Left ventricle myocardium inferior (tissue), 1 donor: Measurements from ENCODE around the gene SPTLC2. TPM values are rescaled to one million over a fixed set of nuclear protein-coding genes. Genes with fewer than 3 reads are reported as not detected.
"Not testable (repeated sequence)": the region's sequence is repeated elsewhere in the genome, so short reads cannot be mapped to it uniquely, and the experiment has no call there.

ENCODE experiments used
- DNase-seq: peaks from one replicate; pipeline ENCODE4 v3.0.0-alpha.2; 2020
- H3K27ac ChIP-seq: fragments of 200-600 bp; replicated peaks from 2 replicates; pipeline ENCODE4 v1.8.0; 2021
- H3K27me3 ChIP-seq: fragments of 200-600 bp; 2 replicates; pipeline ENCODE4 v1.8.0; 2021; ENCODE audit warnings: low read depth
- H3K36me3 ChIP-seq: fragments of 200-600 bp; 2 replicates; pipeline ENCODE4 v1.8.0; 2021
- H3K4me1 ChIP-seq: fragments of 200-600 bp; 2 replicates; pipeline ENCODE4 v1.8.0; 2021
- H3K4me3 ChIP-seq: fragments of 200-600 bp; 2 replicates; pipeline ENCODE4 v1.8.0; 2021; ENCODE audit warnings: mild to moderate bottlenecking, moderate library complexity
- H3K9me3 ChIP-seq: fragments of 200-600 bp; replicated peaks from 2 replicates; pipeline ENCODE4 v1.8.0; 2021
- intact Hi-C: fragments of 100-400 bp; cut with micrococcal nuclease; formaldehyde crosslinking; loops from one replicate; pipeline ENCODE4 v1.11.0; 2022
- total RNA-seq: library from RNA; stranded (reverse); fragmentation: NEBNext Ultra II Directional; extraction: Animal tissue kit (Norgen Biotek cat#: 25700); gene quantifications from one replicate; pipeline ENCODE4 v1.2.1, GENCODE V29; 2021
- TF ChIP-seq, protein P1 (sequence below): fragments of 200-600 bp; IDR thresholded peaks from 2 replicates; pipeline ENCODE4 v1.8.0; 2021; ENCODE audit warnings: antibody characterized with exemption, mild to moderate bottlenecking, borderline replicate concordance
- donor health status: DM: no; HTN: yes; CAD: no; lungs with severe emphysema.

SPTLC2 gene
- total RNA-seq, 1 donor from 2014 or later: 11.5 TPM

DNA sequence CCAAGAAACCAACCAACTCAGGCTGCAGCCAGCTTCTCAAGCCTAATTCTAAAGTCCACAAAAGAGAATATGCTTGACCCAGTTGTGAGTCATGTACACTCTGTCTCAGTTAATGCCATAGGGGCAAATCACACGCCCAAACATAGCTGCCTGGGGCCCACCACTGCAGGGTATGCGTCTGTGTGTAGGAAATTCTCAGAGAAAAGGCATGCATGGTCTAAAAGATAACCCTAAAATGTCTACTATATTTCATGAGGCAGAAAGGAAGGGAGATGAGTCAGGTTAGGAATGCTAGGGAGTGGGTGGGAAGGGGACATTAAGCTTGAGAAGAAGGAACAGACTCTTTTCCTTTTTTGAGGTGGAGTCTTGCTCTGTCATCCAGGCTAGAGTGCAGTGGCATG is 22.3 kb upstream of the SPTLC2 start:
- Histone ChIP-seq H3K27me3 (no peaks in the 10 kb centered on the region), H3K36me3 (no peaks in the 10 kb centered on the region), H3K4me1 (peaks cover 18% of the 10 kb centered on the region), H3K9me3 (peaks cover 12% of the 10 kb centered on the region), H3K4me3 (no peak overlapping the region), H3K27ac (no peak overlapping the region)
- intact Hi-C loops: no loop called here
- TF ChIP-seq, protein P1, sequence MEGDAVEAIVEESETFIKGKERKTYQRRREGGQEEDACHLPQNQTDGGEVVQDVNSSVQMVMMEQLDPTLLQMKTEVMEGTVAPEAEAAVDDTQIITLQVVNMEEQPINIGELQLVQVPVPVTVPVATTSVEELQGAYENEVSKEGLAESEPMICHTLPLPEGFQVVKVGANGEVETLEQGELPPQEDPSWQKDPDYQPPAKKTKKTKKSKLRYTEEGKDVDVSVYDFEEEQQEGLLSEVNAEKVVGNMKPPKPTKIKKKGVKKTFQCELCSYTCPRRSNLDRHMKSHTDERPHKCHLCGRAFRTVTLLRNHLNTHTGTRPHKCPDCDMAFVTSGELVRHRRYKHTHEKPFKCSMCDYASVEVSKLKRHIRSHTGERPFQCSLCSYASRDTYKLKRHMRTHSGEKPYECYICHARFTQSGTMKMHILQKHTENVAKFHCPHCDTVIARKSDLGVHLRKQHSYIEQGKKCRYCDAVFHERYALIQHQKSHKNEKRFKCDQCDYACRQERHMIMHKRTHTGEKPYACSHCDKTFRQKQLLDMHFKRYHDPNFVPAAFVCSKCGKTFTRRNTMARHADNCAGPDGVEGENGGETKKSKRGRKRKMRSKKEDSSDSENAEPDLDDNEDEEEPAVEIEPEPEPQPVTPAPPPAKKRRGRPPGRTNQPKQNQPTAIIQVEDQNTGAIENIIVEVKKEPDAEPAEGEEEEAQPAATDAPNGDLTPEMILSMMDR: no peak
- no peak for DNase-seq

GRCh38 chr14:77635869-77636268 is 19.4 kb upstream of the SPTLC2 start:
- H3K4me1 ChIP-seq, intact Hi-C loops, H3K27me3 ChIP-seq, H3K27ac ChIP-seq, DNase-seq, H3K4me3 ChIP-seq, H3K36me3 ChIP-seq: not testable (repeated sequence)
- peaks cover 12% of the 10 kb centered on the region for H3K9me3 ChIP-seq

- H3K36me3 ChIP-seq, H3K27ac ChIP-seq, DNase-seq, H3K4me1 ChIP-seq, intact Hi-C loops, H3K4me3 ChIP-seq, H3K27me3 ChIP-seq: not testable (repeated sequence)
- H3K9me3 ChIP-seq: peaks cover 12% of the 10 kb centered on the region
Observed at GRCh38 chr14:77635466-77635865, 19.0 kb upstream of the SPTLC2 start.

DNA sequence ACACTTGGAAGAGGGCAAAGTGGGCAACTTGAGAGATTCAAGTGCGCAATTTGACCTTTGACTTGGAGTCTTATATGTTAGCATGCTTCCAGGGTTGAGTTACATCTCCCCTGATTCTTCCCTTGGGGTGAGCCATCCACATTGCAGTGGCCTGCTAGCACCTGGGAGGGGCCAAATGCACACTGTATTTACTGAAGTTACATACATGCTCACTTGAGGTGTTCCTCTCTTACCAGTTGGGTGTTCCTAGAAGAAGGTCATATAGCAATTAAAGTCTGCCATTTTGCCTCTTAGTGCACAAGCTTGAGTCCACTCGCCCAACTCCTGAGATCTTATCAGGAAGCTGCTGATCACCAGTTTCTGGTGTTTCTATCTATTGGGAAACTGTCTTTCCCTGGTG is 13.7 kb upstream of the SPTLC2 start:
- TF ChIP-seq, protein P1: no peak
- intact Hi-C loops: no loop called here
- H3K36me3 ChIP-seq: no peaks in the 10 kb centered on the region
- no peaks in the 10 kb centered on the region for H3K4me1 ChIP-seq
- DNase-seq: no peak
- H3K4me3 ChIP-seq: no peak overlapping the region
- H3K9me3 ChIP-seq: peaks cover 23% of the 10 kb centered on the region
- H3K27ac ChIP-seq: no peak overlapping the region
- H3K27me3 ChIP-seq: no peaks in the 10 kb centered on the region

DNA sequence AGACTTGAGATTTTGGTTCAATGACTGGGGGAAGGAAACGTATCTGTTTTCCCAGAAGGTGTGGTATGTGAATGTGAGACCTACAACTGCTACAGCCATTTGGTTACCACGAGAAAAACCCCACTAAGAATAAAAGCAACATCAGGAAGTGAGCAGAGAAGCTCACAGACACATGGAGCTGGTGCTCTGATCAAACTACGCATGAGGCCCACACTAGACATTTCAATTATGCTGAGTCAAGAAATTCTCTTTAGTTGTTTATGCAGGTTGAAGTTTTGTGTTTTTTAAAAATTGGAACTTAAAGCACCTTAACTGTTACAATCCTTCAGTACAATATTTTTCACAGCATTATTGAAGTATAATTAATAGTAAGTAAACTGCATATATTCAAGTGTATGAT is 8.9 kb upstream of the SPTLC2 start:
- TF ChIP-seq, protein P1: no peak
- intact Hi-C loops: no loop called here
- H3K4me3 ChIP-seq: no peak overlapping the region
- DNase-seq: no peak
- no peaks in the 10 kb centered on the region for H3K36me3 ChIP-seq
- no peaks in the 10 kb centered on the region for H3K4me1 ChIP-seq
- no peak overlapping the region for H3K27ac ChIP-seq
- H3K27me3 ChIP-seq: no peaks in the 10 kb centered on the region
- peaks cover 15% of the 10 kb centered on the region for H3K9me3 ChIP-seq

DNA sequence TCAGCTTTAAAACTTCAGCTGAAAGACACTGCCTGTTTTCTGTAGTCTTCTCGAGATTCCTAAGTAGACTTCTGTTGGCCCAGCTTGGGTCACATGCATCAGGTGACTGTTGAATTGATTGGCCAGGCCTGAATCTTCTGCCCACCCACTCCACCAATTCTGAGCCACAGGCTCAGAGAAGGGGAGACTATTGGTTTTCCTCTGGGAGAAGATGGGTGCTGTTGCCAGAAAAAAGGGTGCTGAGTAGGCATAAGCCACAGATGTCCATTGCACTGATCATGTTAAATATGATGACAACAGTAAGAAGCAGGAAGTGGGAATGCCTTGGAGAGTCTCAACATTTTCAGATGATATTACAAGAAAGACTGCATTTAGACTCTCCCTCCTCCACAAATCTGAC is 6.8 kb upstream of the SPTLC2 start:
- Histone ChIP-seq H3K27ac (no peak overlapping the region), H3K36me3 (no peaks in the 10 kb centered on the region), H3K4me3 (no peak overlapping the region), H3K4me1 (no peaks in the 10 kb centered on the region), H3K9me3 (no peaks in the 10 kb centered on the region), H3K27me3 (no peaks in the 10 kb centered on the region)
- DNase-seq: no peak
- TF ChIP-seq, protein P1: no peak
- intact Hi-C loops: no loop called here
